HepG2 (cell line): ENCODE measurements around the gene HPS4. TPM values are rescaled to one million over a fixed set of nuclear protein-coding genes. Genes with fewer than 3 reads are reported as not detected.
A peak's percentile ranks its signal among the peaks of the same experiment; 100 is the strongest.

ENCODE experiments used
- ATAC-seq: fragments of 200-7000 bp; cut with Tn5 transposase; 3 replicates; pipeline ENCODE4 v1.9.1; 2020; ENCODE audit warnings: mild to moderate bottlenecking, moderate library complexity
- BruUV-seq: library from RNA; stranded (reverse); fragments of 400-500 nt; replicated peaks from 2 replicates; lab custom pipeline; 2021; lab: Mats Ljungman, UMichigan
- CTCF ChIA-PET: fragments of 300-600 bp; formaldehyde crosslinking; extraction: SDS; loops from one replicate; lab custom pipeline; 2021; ENCODE audit warnings: low total read pairs, inconsistent platforms, low intra/inter-chr PET ratio; lab: Yijun Ruan, JAX
- POLR2A ChIA-PET: fragments of 350-600 bp; sonication (Branson Sonifier 250); formaldehyde crosslinking; loops from one replicate; lab custom pipeline; 2020; ENCODE audit warnings: antibody characterized with exemption, inconsistent platforms; lab: Yijun Ruan, JAX
- DNase-seq: peaks from one replicate; pipeline ENCODE4 v3.0.0-alpha.2; 2015; ENCODE audit warnings: low spot score
- FAIRE-seq: peaks from 3 replicates; lab custom pipeline; 2011; peaks lifted over from hg19 to GRCh38; lab: Jason Lieb, UNC
- H2AFZ ChIP-seq: one replicate; pipeline ENCODE4 v1.6.1; 2011; ENCODE audit warnings: low read length, inconsistent platforms
- H3K27ac ChIP-seq: fragments of 300-600 bp; 3 replicates; pipeline ENCODE4 v1.8.0; 2011; ENCODE audit warnings: mixed run types, mild to moderate bottlenecking, mixed read lengths, low read length, inconsistent platforms; ENCODE audit not compliant: insufficient read depth; ENCODE audit errors: extremely low read length
- H3K27me3 ChIP-seq, 2 experiments: fragments of 200-600 bp in 1 of 2; 2 replicates in 1 of 2; 3 replicates in 1 of 2; pipeline versions ENCODE4 v1.6.0 to v1.8.0; 2011; ENCODE audit warnings: low read length in 2 of 2, mild to moderate bottlenecking in 2 of 2, moderate library complexity in 2 of 2, inconsistent platforms in 1 of 2; ENCODE audit not compliant: insufficient read depth in 2 of 2, control insufficient read depth in 1 of 2
- H3K36me3 ChIP-seq, 2 experiments: fragments of 200-600 bp in 1 of 2; replicated peaks in 1 of 2; 2 replicates in 1 of 2; 3 replicates in 1 of 2; pipeline versions ENCODE4 v1.5.1 to v1.8.0; 2011; ENCODE audit warnings: low read length in 2 of 2, inconsistent platforms in 1 of 2; ENCODE audit not compliant: insufficient read depth in 2 of 2, control insufficient read depth in 1 of 2
- H3K4me1 ChIP-seq: 2 replicates; pipeline ENCODE4 v1.5.1; 2012; ENCODE audit warnings: low read length, inconsistent platforms; ENCODE audit not compliant: insufficient read depth
- H3K4me2 ChIP-seq: 2 replicates; pipeline ENCODE4 v1.6.0; 2011; ENCODE audit warnings: low read depth, low read length, inconsistent platforms
- H3K4me3 ChIP-seq, 3 experiments: fragments of 200-600 bp in 1 of 3; sonication (generic), shearing (Covaris generic) in 1 of 3; replicated peaks in 1 of 3; 2 replicates each; pipeline ENCODE4 v1.5.1; 2011 to 2016; ENCODE audit warnings: low read length in 3 of 3, inconsistent platforms in 2 of 3, low read depth in 2 of 3, mild to moderate bottlenecking in 2 of 3, control low read depth in 1 of 3, mixed read lengths in 1 of 3; ENCODE audit not compliant: insufficient read depth in 1 of 3
- H3K79me2 ChIP-seq: one replicate; pipeline ENCODE4 v1.6.1; 2011; ENCODE audit warnings: low read length, inconsistent platforms; ENCODE audit not compliant: insufficient read depth
- H3K9ac ChIP-seq: 2 replicates; pipeline ENCODE4 v1.6.0; 2011; ENCODE audit warnings: mild to moderate bottlenecking, low read depth, low read length, inconsistent platforms; ENCODE audit not compliant: insufficient read depth
- H3K9me3 ChIP-seq: 2 replicates; pipeline ENCODE4 v1.5.1; 2012; ENCODE audit warnings: mild to moderate bottlenecking, low read length
- H4K20me1 ChIP-seq: 2 replicates; pipeline ENCODE4 v1.6.0; 2011; ENCODE audit warnings: inconsistent platforms, mild to moderate bottlenecking, low read length, moderate library complexity; ENCODE audit not compliant: insufficient read depth
- ATAD3A ChIP-seq: sonication (generic); formaldehyde crosslinking; IDR thresholded peaks from 2 replicates; pipeline ENCODE4 v1.4.0; 2020; ENCODE audit warnings: missing genetic modification reagents
- DBP ChIP-seq: sonication (generic); formaldehyde crosslinking; IDR thresholded peaks from 2 replicates; pipeline ENCODE4 v1.4.0; 2020; ENCODE audit warnings: missing genetic modification reagents; ENCODE audit errors: not compliant biosample characterization
- PRDM15 ChIP-seq: sonication (generic); formaldehyde crosslinking; IDR thresholded peaks from 2 replicates; pipeline ENCODE4 v1.4.0; 2020; ENCODE audit warnings: missing genetic modification reagents
- PTBP1 ChIP-seq: fragments of 200-400 bp; formaldehyde crosslinking; IDR thresholded peaks from 2 replicates; pipeline ENCODE4 v1.6.1; 2018; ENCODE audit warnings: low read length, low read depth; ENCODE audit not compliant: poor library complexity, severe bottlenecking
- RNF2 ChIP-seq: fragments of 450-650 bp; conservative IDR thresholded peaks from 2 replicates; pipeline ENCODE4 v1.6.1; 2016; ENCODE audit warnings: low read depth
- SIX1 ChIP-seq: sonication (generic); formaldehyde crosslinking; IDR thresholded peaks from 2 replicates; pipeline ENCODE4 v1.4.0; 2020; ENCODE audit warnings: missing genetic modification reagents, borderline replicate concordance
- TOE1 ChIP-seq: sonication (generic); formaldehyde crosslinking; IDR thresholded peaks from 2 replicates; pipeline ENCODE4 v1.4.0; 2020; ENCODE audit warnings: mild to moderate bottlenecking, missing genetic modification reagents
- YY1 ChIP-seq: IDR thresholded peaks from 2 replicates; pipeline ENCODE4 v1.6.1; 2011; ENCODE audit warnings: low read length, low read depth, moderate library complexity, mild to moderate bottlenecking; ENCODE audit not compliant: insufficient read depth, insufficient replicate concordance
- ZNF687 ChIP-seq: sonication (generic); formaldehyde crosslinking; IDR thresholded peaks from 2 replicates; pipeline ENCODE4 v1.5.1; 2020; ENCODE audit warnings: mild to moderate bottlenecking, missing genetic modification reagents, moderate library complexity
- WGBS: methylation state at CpG from one replicate; pipeline ENCODE4 v1.1.6; 2017; ENCODE audit warnings: low lambda C conversion rate; 5-methylcytosine and 5-hydroxymethylcytosine counted together
- in situ Hi-C: cut with HindIII; loops from 2 replicates; pipeline ENCODE4 v1.10.0; 2017; ENCODE audit warnings: low pct_unique_long_range_greater_than_20kb; ENCODE audit not compliant: extremely low pct_ligation_motif_present
- intact Hi-C: fragments of 100-400 bp; cut with micrococcal nuclease; formaldehyde crosslinking; loops from one replicate; pipeline ENCODE4 v1.10.0; 2022; ENCODE audit not compliant: unreplicated experiment
- polyA plus RNA-seq, 8 experiments: library from polyadenylated mRNA; depleted of rRNA in 3 of 8; stranded (reverse) in 7 of 8; unstranded in 1 of 8; fragments of >200 nt; fragmentation: Illumina TruSeq in 4 of 8; extraction: Trizol in 4 of 8; gene quantifications; 2 replicates each; pipeline versions ENCODE4 v1.2.1 to v1.2.3, GENCODE V29; 2011 to 2016; ENCODE audit warnings: low read depth in 4 of 8, missing spikeins in 1 of 8, mixed read lengths in 1 of 8; ENCODE audit not compliant: insufficient read depth in 1 of 8
- total RNA-seq, 5 experiments: library from RNA; depleted of rRNA; stranded (reverse); fragments of >200 nt; fragmentation: Illumina TruSeq; extraction: Trizol; gene quantifications; 2 replicates each; pipeline ENCODE4 v1.2.3, GENCODE V29; 2016; ENCODE audit warnings: low read depth in 1 of 5

Gene HPS4
- total and polyA plus RNA-seq, 2 of the 13 experiments (the other 11 are each of a cell fraction or from before 2014, with no cell fraction given), result 27.4 to 34.0 TPM

- TF ChIP-seq RNF2 (no peak), YY1 (peak; percentile 61), SIX1 (peak; percentile 80; the same call in 1 of the 2 replicates), ATAD3A (CRISPR knock-in tag) (no peak)
These were observed 19.3 kb upstream of the HPS4 start (continued) for GRCh38 chr22:26502688-26503561.

- CTCF ChIA-PET, result no interaction called here
- 83% methylated on average over 2 of the region's 2 CpGs for WGBS
- no peaks in the 10 kb centered on the region for H3K79me2 ChIP-seq
- no peak overlapping the region for H2AFZ ChIP-seq
- no peaks in the 10 kb centered on the region for H3K9me3 ChIP-seq
- no peaks in the 10 kb centered on the region for H3K27me3 ChIP-seq
- no peaks in the 10 kb centered on the region for H4K20me1 ChIP-seq
- no peak for DNase-seq
- H3K4me2 ChIP-seq, result no peak overlapping the region
- H3K4me3 ChIP-seq, result no peak overlapping the region
- H3K27ac ChIP-seq, result no peak overlapping the region
- H3K36me3 ChIP-seq, result peaks cover 27 to 79% of the 10 kb centered on the region in 2 experiments
- no peak for FAIRE-seq
- in situ Hi-C loops, result no loop called here
- H3K4me1 ChIP-seq, result no peaks in the 10 kb centered on the region
- POLR2A ChIA-PET, result interaction anchor here (0.7 to 1.3 kb wide), 2 partner anchors 10 to 331 kb away, joined by 3 to 4 read pairs; partner anchors contain the start of gene TFIP11
- H3K9ac ChIP-seq, result no peak overlapping the region
- intact Hi-C loops, result no loop called here
- no peak for ATAC-seq
- no TSS peak for BruUV-seq
- no peak for TF ChIP-seq ZNF687 (CRISPR knock-in tag)
- TF ChIP-seq PTBP1, result no peak
- no peak for TF ChIP-seq PRDM15 (CRISPR knock-in tag)
- no peak for TF ChIP-seq DBP (CRISPR knock-in tag)
- TF ChIP-seq TOE1 (CRISPR knock-in tag), result no peak
These were observed 18.4 kb upstream of the HPS4 start for GRCh38 chr22:26501996-26502395.
